Erythroblast (primary cell): ENCODE measurements around the gene RASEF.

Experiments
- GATA1 ChIP-seq: IDR thresholded peaks from 2 replicates; pipeline ENCODE4 v1.6.1; 2011; ENCODE audit warnings: low read depth, mild to moderate bottlenecking, control low read depth, low read length, moderate library complexity
- POLR2A ChIP-seq: IDR thresholded peaks from 2 replicates; pipeline ENCODE4 v1.6.1; 2011; ENCODE audit warnings: mild to moderate bottlenecking, low read length

- TF ChIP-seq POLR2A (no peak), GATA1 (no peak)
Measured at GRCh38 chr9:83035143-83035542, 27.8 kb downstream of the RASEF start.
